Endothelial cell of umbilical vein (primary cell): Measurements from ENCODE around the gene A3GALT2. TPM values are rescaled to one million over a fixed set of nuclear protein-coding genes. Genes with fewer than 3 reads are reported as not detected.

Source experiments
- BruUV-seq: library from RNA; stranded (reverse); fragments of 400-500 nt; replicated peaks from 2 replicates; lab custom pipeline; 2021; lab: Mats Ljungman, UMichigan
- CTCF ChIA-PET: fragments of 300-600, 350-600 bp; sonication (Branson Sonifier 250); formaldehyde crosslinking; loops from one replicate; lab custom pipeline; 2021; ENCODE audit warnings: antibody characterized with exemption, inconsistent platforms; lab: Charles Lee
- POLR2A ChIA-PET: fragments of 300-600, 350-600 bp; sonication (Branson Sonifier 250); formaldehyde crosslinking; loops from one replicate; lab custom pipeline; 2021; ENCODE audit warnings: antibody characterized with exemption, inconsistent platforms; lab: Charles Lee
- DNase-seq: peaks from one replicate; pipeline ENCODE4 v3.0.0-alpha.2; 2011; ENCODE audit warnings: low read depth, low spot score
- FAIRE-seq: peaks from 2 replicates; lab custom pipeline; 2011; peaks lifted over from hg19 to GRCh38; lab: Jason Lieb, UNC
- H2AFZ ChIP-seq: 2 replicates; pipeline ENCODE4 v1.6.0; 2012; ENCODE audit warnings: low read depth, low read length, control low read depth, inconsistent platforms
- H3K27ac ChIP-seq: 2 replicates; pipeline ENCODE4 v1.5.1; 2011; ENCODE audit warnings: low read depth, mild to moderate bottlenecking, control low read depth, low read length, moderate library complexity; ENCODE audit not compliant: insufficient read depth
- H3K27me3 ChIP-seq, 2 experiments: 2 replicates each; pipeline versions ENCODE4 v1.6.0 to v1.6.1; 2011; ENCODE audit warnings: low read length in 2 of 2, mixed read lengths in 1 of 2; ENCODE audit not compliant: control insufficient read depth in 2 of 2, insufficient read depth in 2 of 2
- H3K36me3 ChIP-seq, 2 experiments: 2 replicates in 1 of 2; 3 replicates in 1 of 2; pipeline ENCODE4 v1.5.1; 2011; ENCODE audit warnings: low read length in 2 of 2, mild to moderate bottlenecking in 1 of 2, moderate library complexity in 1 of 2; ENCODE audit not compliant: control insufficient read depth in 2 of 2, insufficient read depth in 2 of 2; ENCODE audit errors: extremely low read depth in 1 of 2
- H3K4me1 ChIP-seq: 3 replicates; pipeline ENCODE4 v1.5.1; 2011; ENCODE audit warnings: mild to moderate bottlenecking, low read length; ENCODE audit not compliant: control insufficient read depth, insufficient read depth; ENCODE audit errors: extremely low read depth
- H3K4me2 ChIP-seq: 2 replicates; pipeline ENCODE4 v1.6.1; 2011; ENCODE audit warnings: low read length, control low read depth, mixed read lengths; ENCODE audit not compliant: insufficient read depth
- H3K4me3 ChIP-seq, 3 experiments: fragments of 200-600 bp in 1 of 3; sonication (generic), shearing (Covaris generic) in 1 of 3; replicated peaks in 1 of 3; 2 replicates each; pipeline ENCODE4 v1.5.1; 2011 to 2016; ENCODE audit warnings: control low read depth in 3 of 3, low read length in 3 of 3, mild to moderate bottlenecking in 2 of 3, inconsistent platforms in 1 of 3, low read depth in 1 of 3, moderate library complexity in 1 of 3; ENCODE audit not compliant: insufficient read depth in 1 of 3
- H3K79me2 ChIP-seq: 2 replicates; pipeline ENCODE4 v1.6.0; 2012; ENCODE audit warnings: low read length, inconsistent platforms; ENCODE audit not compliant: control insufficient read depth, insufficient read depth
- H3K9ac ChIP-seq: replicated peaks from 2 replicates; pipeline ENCODE3; 2011; ENCODE audit warnings: low read length, control low read depth; ENCODE audit not compliant: insufficient read depth; ENCODE audit errors: extremely low read depth
- H3K9me1 ChIP-seq: replicated peaks from 3 replicates; pipeline ENCODE4 v1.6.0; 2011; ENCODE audit warnings: mild to moderate bottlenecking, low read length; ENCODE audit not compliant: control insufficient read depth, insufficient read depth; ENCODE audit errors: extremely low read depth
- H3K9me3 ChIP-seq: replicated peaks from 2 replicates; pipeline ENCODE4 v1.5.1; 2012; ENCODE audit warnings: low read length, inconsistent platforms; ENCODE audit not compliant: control insufficient read depth, insufficient read depth
- H4K20me1 ChIP-seq: replicated peaks from 2 replicates; pipeline ENCODE3; 2011; ENCODE audit warnings: mild to moderate bottlenecking, low read length; ENCODE audit not compliant: control insufficient read depth, insufficient read depth; ENCODE audit errors: extremely low read depth
- CTCF ChIP-seq, 2 donors: IDR thresholded peaks; 1 replicate in 1 of 2; 2 replicates in 1 of 2; pipeline ENCODE4 v1.5.1; 2011; ENCODE audit warnings: low read length in 2 of 2, mild to moderate bottlenecking in 2 of 2, moderate library complexity in 2 of 2, control low read depth in 1 of 2, inconsistent platforms in 1 of 2, low read depth in 1 of 2; ENCODE audit not compliant: insufficient read depth in 1 of 2; ENCODE audit errors: extremely low read depth in 1 of 2
- EZH2 ChIP-seq: IDR thresholded peaks from 2 replicates; pipeline ENCODE4 v1.6.1; 2012; ENCODE audit warnings: borderline replicate concordance, low read depth, mild to moderate bottlenecking, moderate library complexity, low read length, inconsistent platforms; ENCODE audit not compliant: severe bottlenecking
- MAX ChIP-seq: IDR thresholded peaks from 2 replicates; pipeline ENCODE4 v1.6.1; 2011; ENCODE audit not compliant: insufficient read depth, insufficient read length
- dilution Hi-C: fragments of 300-500 bp; cut with MboI; formaldehyde crosslinking; loops from one replicate; pipeline ENCODE4 v1.15.0; 2019; ENCODE audit warnings: low sequenced_read_pairs; ENCODE audit not compliant: extremely low pct_ligation_motif_present
- intact Hi-C: fragments of 100-400 bp; cut with micrococcal nuclease; formaldehyde crosslinking; loops from one replicate; pipeline ENCODE4 v1.10.0; 2022
- polyA plus RNA-seq, 4 experiments: library from polyadenylated mRNA; depleted of rRNA in 3 of 4; stranded (reverse) in 3 of 4; unstranded in 1 of 4; fragments of >200 nt; gene quantifications; 2 replicates each; pipeline versions ENCODE4 v1.2.1 to v1.2.3, GENCODE V29; 2011 to 2012; ENCODE audit warnings: missing spikeins in 1 of 4
- total RNA-seq: library from RNA; stranded (reverse); gene quantifications from 2 replicates; pipeline ENCODE4 v1.2.3, GENCODE V29; 2021

Gene A3GALT2
- total and polyA plus RNA-seq, 2 donors (not counting 3 experiments of a cell fraction or from before 2014, with no cell fraction given): not detected

- no TSS peak for BruUV-seq
- H3K4me1 ChIP-seq: no peaks in the 10 kb centered on the region
- dilution Hi-C loops: no loop called here
- no peaks in the 10 kb centered on the region for H3K9me1 ChIP-seq
- H3K4me2 ChIP-seq: no peak overlapping the region
- H3K9me3 ChIP-seq: no peaks in the 10 kb centered on the region
- peaks cover 3 to 20% of the 10 kb centered on the region in 2 experiments for H3K36me3 ChIP-seq
- DNase-seq: peak; percentile 39
- no peak for FAIRE-seq
- H2AFZ ChIP-seq: no peak overlapping the region
- H3K27me3 ChIP-seq: no peaks in the 10 kb centered on the region
- POLR2A ChIA-PET: interaction anchor here (1.0 to 1.6 kb wide), 2 partner anchors 52 to 160 kb away, joined by 3 to 8 read pairs; no protein-coding TSS in a partner anchor
- no peak overlapping the region for H3K9ac ChIP-seq
- CTCF ChIA-PET: interaction anchor here (0.6 to 5.8 kb wide), 59 partner anchors 8 to 1449 kb away, joined by 3 to 97 read pairs (median 5); partner anchors contain the start of genes A3GALT2, TRIM62 and ZSCAN20
- H3K79me2 ChIP-seq: no peaks in the 10 kb centered on the region
- TF ChIP-seq MAX: no peak
- TF ChIP-seq EZH2: no peak
- TF ChIP-seq CTCF (IDR thresholded peaks at IDR 0.05; ENCODE audit: extremely low read depth in 1 of 2, insufficient read depth in 1 of 2, low read depth in 1 of 2, low read length in 2 of 2): peak; percentile 84 to 86
- H3K4me3 ChIP-seq: no peak overlapping the region
- H4K20me1 ChIP-seq: no peaks in the 10 kb centered on the region
- H3K27ac ChIP-seq: no peak overlapping the region
- intact Hi-C loops: loop anchor here (1.0 to 5.0 kb wide), 6 partner anchors 38 to 317 kb away; partner anchors contain the start of gene ZNF362
Measured at GRCh38 chr1:33295450-33296081, 25.3 kb downstream of the A3GALT2 start.
